Activated CD4-positive, alpha-beta T cell treated with anti-CD3 and anti-CD28 coated beads, Interleukin-2, amount 10 ng/mL, durations not matched to agents 7 days and 5 days (primary cell): ENCODE data around the gene EP300. TPM values are rescaled to one million over a fixed set of nuclear protein-coding genes. Genes with fewer than 3 reads are reported as not detected.

Experiments
- total RNA-seq, 2 experiments: library from RNA; stranded (reverse); gene quantifications; one replicate each; pipeline ENCODE4 v1.2.3, GENCODE V29; 2021

EP300 gene
- total RNA-seq, 2 experiments from 2014 or later, result 78.7 to 79.2 TPM

Other genes with a start within 250 kb of the EP300 start
- gene ST13, start 236.0 kb upstream of the EP300 start, total RNA-seq, result 100 to 1,000 TPM; 147 to 180 TPM
- gene XPNPEP3, start 235.4 kb upstream of the EP300 start, total RNA-seq, result 10 to 100 TPM; 11.9 to 17.8 TPM
- gene DNAJB7, start 230.5 kb upstream of the EP300 start, total RNA-seq, result not detected
- 10 to 100 TPM; 71.5 to 81.1 TPM for gene RBX1, start 141.2 kb upstream of the EP300 start, total RNA-seq
- gene L3MBTL2, start 112.7 kb downstream of the EP300 start, total RNA-seq, result 10 to 100 TPM; 37.0 to 37.2 TPM
- under 1 TPM; 0.17 to 0.35 TPM for gene CHADL, start 148.3 kb downstream of the EP300 start, total RNA-seq
- gene RANGAP1, start 193.6 kb downstream of the EP300 start, total RNA-seq, result 100 to 1,000 TPM; 113 to 117 TPM
- 10 to 100 TPM; 48.9 to 49.3 TPM for gene ZC3H7B, start 208.9 kb downstream of the EP300 start, total RNA-seq